ENCODE data around the gene HTRA1.
A peak's percentile ranks its signal among the peaks of the same experiment; 100 is the strongest.

Gene HTRA1

DNA sequence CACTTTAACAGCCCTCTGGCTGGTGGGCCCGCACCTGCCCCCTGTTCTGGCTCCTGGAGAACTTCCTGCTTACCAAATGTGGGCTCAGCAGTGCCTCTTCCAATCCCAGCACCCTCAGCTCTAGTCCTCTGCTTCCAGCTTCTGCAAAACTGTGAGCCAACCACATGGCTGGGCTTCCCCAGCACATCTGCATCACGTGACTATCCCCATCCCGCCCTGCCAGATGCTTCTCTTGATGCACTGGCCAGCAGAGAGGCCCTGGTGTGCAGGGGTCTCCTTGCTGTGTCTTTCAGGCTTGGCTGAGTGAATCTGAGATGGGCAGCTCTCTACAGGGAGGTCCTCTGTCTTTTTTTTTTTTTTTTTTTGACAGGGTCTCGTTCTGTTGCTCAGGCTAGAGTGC lies 55.4 kb downstream of the HTRA1 start:
- no peak overlapping the region for H3K23ac ChIP-seq (ENCODE audit: low read length)
- H4K12ac ChIP-seq (ENCODE audit: low read depth, low read length), result no peak overlapping the region
- H3K4me3 ChIP-seq (ENCODE audit: low read depth, low read length), result no peak overlapping the region
- no peak overlapping the region for H2BK120ac ChIP-seq (ENCODE audit: insufficient read depth, low read length, poor library complexity)
- H3K36me3 ChIP-seq (ENCODE audit: control insufficient read depth in 1 of 2, insufficient read depth in 2 of 2, low read length in 2 of 2), result peaks cover 13 to 24% of the 10 kb centered on the region in 2 experiments
- no peak overlapping the region for H4K8ac ChIP-seq (ENCODE audit: low read depth, low read length)
- H2AFZ ChIP-seq (ENCODE audit: insufficient read depth, low read length, poor library complexity), result no peak overlapping the region
- H3K9me3 ChIP-seq (ENCODE audit: insufficient read depth, low read depth, low read length), result no peaks in the 10 kb centered on the region
- no peak overlapping the region for H3K18ac ChIP-seq (ENCODE audit: low read length)
- H2AK5ac ChIP-seq (ENCODE audit: low read length), result no peak overlapping the region
- H3K27ac ChIP-seq (ENCODE audit: low read depth, low read length), result no peak overlapping the region
- WGBS (ENCODE audit: extremely low coverage, insufficient coverage, insufficient read length), result no CpG with 5 or more reads among the region's 4 CpGs
- no peak overlapping the region for H3K9ac ChIP-seq (ENCODE audit: low read length)
- no peak overlapping the region for H2BK12ac ChIP-seq (ENCODE audit: low read length)
- no peak overlapping the region for H2BK5ac ChIP-seq (ENCODE audit: low read depth, low read length, poor library complexity)
- H3K14ac ChIP-seq (ENCODE audit: low read length), result no peak overlapping the region
- no peak overlapping the region for H3K4me2 ChIP-seq (ENCODE audit: low read length)
- no peaks in the 10 kb centered on the region for H3K79me1 ChIP-seq (ENCODE audit: low read length)
- no peak overlapping the region for H3K4ac ChIP-seq (ENCODE audit: low read depth, low read length)
- DNase-seq, result no peak
- no peaks in the 10 kb centered on the region for H3K27me3 ChIP-seq (ENCODE audit: insufficient read depth, low read length)
- H4K91ac ChIP-seq (ENCODE audit: low read depth, low read length), result no peak overlapping the region
- no peaks in the 10 kb centered on the region for H3K79me2 ChIP-seq (ENCODE audit: control insufficient read depth, insufficient read depth, low read length, poor library complexity)
- peaks cover 0 to 5% of the 10 kb centered on the region in 2 experiments for H3K4me1 ChIP-seq (ENCODE audit: control insufficient read depth in 1 of 2, insufficient read depth in 2 of 2, low read length in 2 of 2)

DNA sequence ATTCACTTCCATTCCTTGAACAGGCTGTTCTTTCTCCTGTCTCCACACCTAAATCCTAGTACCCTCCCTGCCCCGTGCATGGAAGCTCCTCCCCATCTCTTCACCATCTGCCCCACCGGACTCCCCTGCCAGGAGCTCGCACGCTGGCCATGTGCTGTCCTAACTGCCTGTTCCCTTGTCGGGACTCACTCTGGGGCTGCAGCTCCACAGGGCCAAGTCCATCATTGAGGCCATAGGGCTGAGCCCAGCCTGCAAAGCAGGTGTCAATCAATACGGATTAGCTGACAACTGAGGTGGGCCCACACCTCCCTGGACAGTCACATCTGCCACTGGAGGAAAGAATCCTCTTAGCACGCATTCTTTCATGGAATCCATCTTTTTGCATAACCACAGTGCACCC lies 57.8 kb downstream of the HTRA1 start:
- Histone ChIP-seq H2AFZ (ENCODE audit: insufficient read depth, low read length, poor library complexity) (no peak overlapping the region), H3K23ac (ENCODE audit: low read length) (no peak overlapping the region), H3K27ac (ENCODE audit: low read depth, low read length) (no peak overlapping the region), H2BK120ac (ENCODE audit: insufficient read depth, low read length, poor library complexity) (no peak overlapping the region), H3K4me1 (ENCODE audit: control insufficient read depth in 1 of 2, insufficient read depth in 2 of 2, low read length in 2 of 2) (peaks cover 0 to 3% of the 10 kb centered on the region in 2 experiments), H4K12ac (ENCODE audit: low read depth, low read length) (no peak overlapping the region), H3K9ac (ENCODE audit: low read length) (no peak overlapping the region), H4K91ac (ENCODE audit: low read depth, low read length) (no peak overlapping the region), H3K18ac (ENCODE audit: low read length) (no peak overlapping the region), H3K4ac (ENCODE audit: low read depth, low read length) (no peak overlapping the region), H3K27me3 (ENCODE audit: insufficient read depth, low read length) (no peaks in the 10 kb centered on the region), H3K9me3 (ENCODE audit: insufficient read depth, low read depth, low read length) (no peaks in the 10 kb centered on the region), H2BK5ac (ENCODE audit: low read depth, low read length, poor library complexity) (no peak overlapping the region), H3K36me3 (ENCODE audit: control insufficient read depth in 1 of 2, insufficient read depth in 2 of 2, low read length in 2 of 2) (peaks cover 10 to 18% of the 10 kb centered on the region in 2 experiments), H2BK12ac (ENCODE audit: low read length) (no peak overlapping the region), H3K79me2 (ENCODE audit: control insufficient read depth, insufficient read depth, low read length, poor library complexity) (no peaks in the 10 kb centered on the region), H3K4me3 (ENCODE audit: low read depth, low read length) (no peak overlapping the region), H3K4me2 (ENCODE audit: low read length) (no peak overlapping the region), H4K8ac (ENCODE audit: low read depth, low read length) (no peak overlapping the region), H3K79me1 (ENCODE audit: low read length) (no peaks in the 10 kb centered on the region), H3K14ac (ENCODE audit: low read length) (no peak overlapping the region), H2AK5ac (ENCODE audit: low read length) (no peak overlapping the region)
- WGBS (ENCODE audit: extremely low coverage, insufficient coverage, insufficient read length), result no CpG with 5 or more reads among the region's 7 CpGs
- no peak for DNase-seq

DNA sequence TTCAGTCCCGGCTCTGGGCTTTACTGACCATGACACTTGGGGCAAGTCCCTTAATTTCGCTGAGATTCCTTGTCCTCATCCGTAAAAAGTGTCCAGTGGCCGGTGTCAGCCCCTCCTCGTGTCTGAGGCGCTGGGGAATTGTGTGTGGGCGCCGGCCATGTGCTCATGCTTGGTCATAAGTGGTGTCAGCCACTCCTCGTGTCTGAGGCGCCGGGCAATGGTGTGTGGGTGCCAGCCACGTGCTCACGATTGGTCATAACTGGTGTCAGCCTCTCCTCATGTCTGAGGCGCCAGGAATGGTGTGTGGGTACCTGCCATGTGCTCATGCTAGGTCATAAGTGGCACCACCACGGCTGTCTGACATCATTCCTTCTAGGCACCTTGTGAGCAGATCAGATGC lies 58.5 kb downstream of the HTRA1 start:
- Histone ChIP-seq H3K27ac (ENCODE audit: low read depth, low read length) (no peak overlapping the region), H2AFZ (ENCODE audit: insufficient read depth, low read length, poor library complexity) (no peak overlapping the region), H2BK120ac (ENCODE audit: insufficient read depth, low read length, poor library complexity) (no peak overlapping the region), H3K9ac (ENCODE audit: low read length) (no peak overlapping the region), H4K91ac (ENCODE audit: low read depth, low read length) (no peak overlapping the region), H3K4me3 (ENCODE audit: low read depth, low read length) (no peak overlapping the region), H3K79me2 (ENCODE audit: control insufficient read depth, insufficient read depth, low read length, poor library complexity) (no peaks in the 10 kb centered on the region), H3K23ac (ENCODE audit: low read length) (no peak overlapping the region), H2BK12ac (ENCODE audit: low read length) (no peak overlapping the region), H3K4me2 (ENCODE audit: low read length) (no peak overlapping the region), H3K79me1 (ENCODE audit: low read length) (no peaks in the 10 kb centered on the region), H4K8ac (ENCODE audit: low read depth, low read length) (no peak overlapping the region), H3K9me3 (ENCODE audit: insufficient read depth, low read depth, low read length) (no peaks in the 10 kb centered on the region), H3K4ac (ENCODE audit: low read depth, low read length) (no peak overlapping the region), H3K4me1 (ENCODE audit: control insufficient read depth in 1 of 2, insufficient read depth in 2 of 2, low read length in 2 of 2) (peaks cover 0 to 3% of the 10 kb centered on the region in 2 experiments), H3K18ac (ENCODE audit: low read length) (no peak overlapping the region), H4K12ac (ENCODE audit: low read depth, low read length) (no peak overlapping the region), H2AK5ac (ENCODE audit: low read length) (no peak overlapping the region), H3K27me3 (ENCODE audit: insufficient read depth, low read length) (no peaks in the 10 kb centered on the region), H2BK5ac (ENCODE audit: low read depth, low read length, poor library complexity) (no peak overlapping the region), H3K36me3 (ENCODE audit: control insufficient read depth in 1 of 2, insufficient read depth in 2 of 2, low read length in 2 of 2) (peaks cover 8 to 13% of the 10 kb centered on the region in 2 experiments), H3K14ac (ENCODE audit: low read length) (no peak overlapping the region)
- DNase-seq, result no peak
- no CpG with 5 or more reads among the region's 15 CpGs for WGBS (ENCODE audit: extremely low coverage, insufficient coverage, insufficient read length)

DNA sequence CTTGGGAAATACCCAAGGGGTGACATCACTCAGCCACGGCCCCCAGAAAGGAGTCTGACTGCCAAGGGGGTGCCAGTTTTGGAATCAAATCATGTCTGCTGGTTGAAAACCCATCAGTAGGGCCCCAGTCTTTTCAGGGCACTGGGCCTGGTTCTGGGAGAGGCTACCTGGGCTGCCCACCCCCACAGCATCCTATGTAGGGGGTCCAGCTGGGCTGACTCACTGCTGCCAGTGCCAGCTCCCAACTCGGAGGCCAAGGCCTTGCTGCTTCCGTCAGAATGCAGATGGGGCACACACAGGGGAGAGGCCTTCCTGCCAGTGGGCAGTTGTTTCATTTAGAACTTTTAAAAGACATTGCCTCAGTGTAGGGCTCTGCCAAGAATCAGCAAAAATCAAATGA lies 59.7 kb downstream of the HTRA1 start:
- no peak overlapping the region for H3K23ac ChIP-seq (ENCODE audit: low read length)
- H3K27me3 ChIP-seq (ENCODE audit: insufficient read depth, low read length), result no peaks in the 10 kb centered on the region
- H3K79me2 ChIP-seq (ENCODE audit: control insufficient read depth, insufficient read depth, low read length, poor library complexity), result no peaks in the 10 kb centered on the region
- H2AK5ac ChIP-seq (ENCODE audit: low read length), result no peak overlapping the region
- WGBS (ENCODE audit: extremely low coverage, insufficient coverage, insufficient read length), result no CpG with 5 or more reads among the region's 3 CpGs
- no peak overlapping the region for H2BK5ac ChIP-seq (ENCODE audit: low read depth, low read length, poor library complexity)
- peaks cover 0 to 3% of the 10 kb centered on the region in 2 experiments for H3K36me3 ChIP-seq (ENCODE audit: control insufficient read depth in 1 of 2, insufficient read depth in 2 of 2, low read length in 2 of 2)
- H3K4ac ChIP-seq (ENCODE audit: low read depth, low read length), result no peak overlapping the region
- no peak overlapping the region for H3K4me3 ChIP-seq (ENCODE audit: low read depth, low read length)
- no peak overlapping the region for H3K4me2 ChIP-seq (ENCODE audit: low read length)
- DNase-seq, result no peak
- no peak overlapping the region for H3K14ac ChIP-seq (ENCODE audit: low read length)
- H2BK12ac ChIP-seq (ENCODE audit: low read length), result peak overlapping the region; percentile 28
- no peaks in the 10 kb centered on the region for H3K79me1 ChIP-seq (ENCODE audit: low read length)
- H4K91ac ChIP-seq (ENCODE audit: low read depth, low read length), result no peak overlapping the region
- H3K4me1 ChIP-seq (ENCODE audit: control insufficient read depth in 1 of 2, insufficient read depth in 2 of 2, low read length in 2 of 2), result peaks cover 0 to 3% of the 10 kb centered on the region in 2 experiments
- no peaks in the 10 kb centered on the region for H3K9me3 ChIP-seq (ENCODE audit: insufficient read depth, low read depth, low read length)
- no peak overlapping the region for H4K12ac ChIP-seq (ENCODE audit: low read depth, low read length)
- no peak overlapping the region for H3K27ac ChIP-seq (ENCODE audit: low read depth, low read length)
- no peak overlapping the region for H3K18ac ChIP-seq (ENCODE audit: low read length)
- no peak overlapping the region for H2BK120ac ChIP-seq (ENCODE audit: insufficient read depth, low read length, poor library complexity)
- no peak overlapping the region for H4K8ac ChIP-seq (ENCODE audit: low read depth, low read length)
- H2AFZ ChIP-seq (ENCODE audit: insufficient read depth, low read length, poor library complexity), result no peak overlapping the region
- H3K9ac ChIP-seq (ENCODE audit: low read length), result no peak overlapping the region

Data from trophoblast cell (in vitro differentiated cells and primary cell).